AG08396 (cell line): ENCODE data around the gene HTRA3.

Experiments used
- DNase-seq: peaks from one replicate; pipeline ENCODE4 v3.0.0; 2012; ENCODE audit warnings: low spot score, mixed read lengths

The HTRA3 gene

DNA sequence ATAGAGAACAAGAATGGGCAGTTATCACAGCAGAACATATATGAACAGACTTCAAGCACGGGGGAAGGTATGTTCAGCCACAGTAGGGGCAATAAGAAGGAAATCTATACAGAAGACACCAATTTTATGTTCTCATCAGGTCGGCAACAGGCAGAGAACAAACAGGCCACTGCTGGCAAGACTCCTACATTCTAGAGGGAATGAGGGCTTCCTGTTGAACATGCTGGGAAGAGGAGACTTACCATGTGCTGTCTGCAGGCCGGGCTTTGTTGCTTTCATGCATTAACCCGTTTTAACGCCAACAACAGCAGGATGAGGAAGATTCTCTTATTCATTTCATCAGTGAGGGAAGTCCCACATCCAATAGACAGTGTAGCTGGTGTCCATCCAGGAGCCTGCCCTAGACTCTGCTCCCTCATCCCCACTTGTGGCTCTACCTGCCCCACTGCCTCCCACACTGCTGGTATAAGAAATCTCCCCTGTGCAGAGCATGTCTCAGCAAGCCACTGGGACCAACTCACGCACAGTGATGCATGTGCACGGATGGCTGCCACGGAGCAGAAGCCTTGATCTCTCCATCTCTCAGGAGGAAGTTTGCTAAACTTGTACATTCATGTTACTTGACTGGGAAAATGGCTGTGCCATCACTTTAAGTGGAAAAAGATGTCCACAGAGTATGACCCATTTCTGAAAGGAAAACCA, 86.5 kb downstream of the HTRA3 start:
- DNase-seq = no peak
